Ovary (tissue), 3 donors: ENCODE data around the gene YWHAQ.

Experiments used
- POLR2A ChIP-seq: fragments of 450-650 bp; IDR thresholded peaks from one replicate; pipeline ENCODE4 v1.6.1; 2017; ENCODE audit warnings: antibody characterized with exemption, mild to moderate bottlenecking, moderate library complexity
- TF ChIP-seq, protein P1 (sequence below), 3 donors: fragments of 450-650 bp in 2 of 3; fragments of 200-600 bp in 1 of 3; IDR thresholded peaks; one replicate each; pipeline versions ENCODE4 v1.5.1 to v1.8.0; 2016 to 2022; ENCODE audit warnings: antibody characterized with exemption in 3 of 3, mild to moderate bottlenecking in 1 of 3
- donor health status: DM: no; HTN: no; CAD: no.

GRCh38 chr2:9630736-9631552 lies at the start of gene YWHAQ:
- TF ChIP-seq, protein P1, sequence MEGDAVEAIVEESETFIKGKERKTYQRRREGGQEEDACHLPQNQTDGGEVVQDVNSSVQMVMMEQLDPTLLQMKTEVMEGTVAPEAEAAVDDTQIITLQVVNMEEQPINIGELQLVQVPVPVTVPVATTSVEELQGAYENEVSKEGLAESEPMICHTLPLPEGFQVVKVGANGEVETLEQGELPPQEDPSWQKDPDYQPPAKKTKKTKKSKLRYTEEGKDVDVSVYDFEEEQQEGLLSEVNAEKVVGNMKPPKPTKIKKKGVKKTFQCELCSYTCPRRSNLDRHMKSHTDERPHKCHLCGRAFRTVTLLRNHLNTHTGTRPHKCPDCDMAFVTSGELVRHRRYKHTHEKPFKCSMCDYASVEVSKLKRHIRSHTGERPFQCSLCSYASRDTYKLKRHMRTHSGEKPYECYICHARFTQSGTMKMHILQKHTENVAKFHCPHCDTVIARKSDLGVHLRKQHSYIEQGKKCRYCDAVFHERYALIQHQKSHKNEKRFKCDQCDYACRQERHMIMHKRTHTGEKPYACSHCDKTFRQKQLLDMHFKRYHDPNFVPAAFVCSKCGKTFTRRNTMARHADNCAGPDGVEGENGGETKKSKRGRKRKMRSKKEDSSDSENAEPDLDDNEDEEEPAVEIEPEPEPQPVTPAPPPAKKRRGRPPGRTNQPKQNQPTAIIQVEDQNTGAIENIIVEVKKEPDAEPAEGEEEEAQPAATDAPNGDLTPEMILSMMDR (IDR thresholded peaks at IDR 0.05) = no peak
- TF ChIP-seq POLR2A = peak; percentile 94
